KOPT-K1 (cell line): ENCODE results near the gene PHLDB2.

Experiments
- H3K27ac ChIP-seq: fragments of 200-600 bp; sonication (generic); 2 replicates; pipeline ENCODE4 v1.5.1; 2016; ENCODE audit warnings: antibody characterized with exemption, mild to moderate bottlenecking, low read depth, low read length; ENCODE audit not compliant: poor library complexity, severe bottlenecking
- H3K36me3 ChIP-seq: fragments of 200-600 bp; sonication (generic); 2 replicates; pipeline ENCODE4 v1.5.1; 2017; ENCODE audit warnings: antibody characterized with exemption, mild to moderate bottlenecking, low read length, moderate library complexity; ENCODE audit not compliant: insufficient read depth
- H3K9me3 ChIP-seq: fragments of 200-600 bp; sonication (generic); 2 replicates; pipeline ENCODE4 v1.5.1; 2017; ENCODE audit warnings: antibody characterized with exemption, low read length, mild to moderate bottlenecking; ENCODE audit not compliant: insufficient read depth, poor library complexity, severe bottlenecking

The PHLDB2 gene

DNA sequence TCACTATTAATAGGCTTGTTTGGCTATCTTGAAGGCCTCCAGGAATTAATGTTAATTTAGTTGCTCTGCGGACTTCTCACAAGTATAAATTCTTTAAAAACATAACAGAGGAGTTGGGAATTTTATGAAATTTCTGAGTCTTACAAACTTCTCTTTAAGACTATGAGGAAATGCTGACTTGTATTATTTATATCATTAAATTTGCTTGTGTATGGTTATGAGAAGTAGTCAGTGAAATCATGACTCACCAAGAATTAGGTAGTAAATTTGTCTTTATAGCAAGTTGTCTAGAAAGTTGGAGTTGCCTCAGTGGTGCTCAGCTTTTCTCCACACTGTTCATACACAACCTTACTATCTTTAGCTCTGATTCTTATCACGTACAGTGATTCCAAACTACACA is 26.5 kb downstream of the PHLDB2 start:
- Histone ChIP-seq H3K27ac (no peak overlapping the region), H3K36me3 (no peaks in the 10 kb centered on the region), H3K9me3 (peaks cover 7% of the 10 kb centered on the region)

DNA sequence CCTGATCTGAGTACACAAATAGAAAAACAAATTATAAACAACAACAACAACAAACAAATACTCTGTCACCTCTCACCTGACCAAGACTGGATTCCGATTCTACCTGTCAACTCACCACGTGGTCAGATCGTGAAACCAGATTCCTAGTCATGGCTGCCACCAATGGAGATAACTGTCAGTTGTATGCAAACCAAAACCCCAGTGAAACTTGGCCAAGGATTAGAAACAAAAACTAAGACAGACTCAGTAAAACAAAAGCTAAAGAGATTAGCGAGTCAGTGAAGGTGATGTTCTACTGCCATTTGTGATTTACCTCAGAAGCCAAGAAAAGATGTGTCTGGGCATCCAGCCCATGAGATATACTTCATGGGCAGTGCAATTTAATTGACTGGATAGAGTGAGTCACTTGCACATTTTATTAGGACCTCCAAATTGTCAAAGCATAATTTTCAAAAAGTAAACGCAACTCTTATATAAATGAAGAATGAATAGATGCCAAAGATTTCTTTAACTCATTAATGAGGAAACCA is 31.1 kb downstream of the PHLDB2 start:
- H3K9me3 ChIP-seq: no peaks in the 10 kb centered on the region
- no peaks in the 10 kb centered on the region for H3K36me3 ChIP-seq
- no peak overlapping the region for H3K27ac ChIP-seq

DNA sequence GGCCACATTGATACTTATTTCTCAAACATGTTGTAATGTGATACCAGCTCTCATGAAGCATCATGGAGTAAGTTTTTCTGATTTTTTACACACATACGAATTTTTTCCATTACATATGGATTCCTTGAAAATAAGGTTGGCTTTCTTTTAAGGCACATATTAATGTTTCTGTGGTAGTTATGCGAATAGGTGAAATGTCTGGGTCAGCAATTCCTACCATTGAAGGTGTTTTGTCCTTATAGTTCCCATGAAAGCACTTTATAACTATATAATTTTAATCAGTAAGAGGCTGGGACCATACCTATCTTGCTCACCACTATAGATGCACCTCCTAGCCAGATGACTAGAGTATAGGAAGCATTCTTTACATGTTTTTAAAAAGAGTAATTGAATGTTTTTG is 33.0 kb downstream of the PHLDB2 start:
- no peak overlapping the region for H3K27ac ChIP-seq
- no peaks in the 10 kb centered on the region for H3K36me3 ChIP-seq
- no peaks in the 10 kb centered on the region for H3K9me3 ChIP-seq

DNA sequence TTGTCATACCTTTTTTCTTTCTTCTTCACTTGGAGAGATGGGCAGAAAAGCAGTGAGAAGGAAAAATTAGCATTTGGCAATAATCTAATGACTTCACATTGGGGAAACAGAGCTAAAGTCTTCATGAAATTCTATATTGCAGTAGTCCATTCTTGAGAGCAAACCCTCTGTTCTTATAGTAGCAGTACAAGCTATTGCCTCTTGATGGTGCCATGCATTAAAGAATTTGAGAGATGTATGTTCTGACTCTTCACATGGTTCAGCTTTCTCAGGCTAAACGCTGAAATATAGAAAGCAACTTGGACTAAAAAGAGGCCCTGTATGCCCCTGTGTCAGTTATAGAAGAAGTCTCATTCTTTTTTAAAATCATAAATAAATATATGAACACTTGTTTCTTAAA is 36.0 kb downstream of the PHLDB2 start:
- no peaks in the 10 kb centered on the region for H3K9me3 ChIP-seq
- no peaks in the 10 kb centered on the region for H3K36me3 ChIP-seq
- H3K27ac ChIP-seq: no peak overlapping the region

DNA sequence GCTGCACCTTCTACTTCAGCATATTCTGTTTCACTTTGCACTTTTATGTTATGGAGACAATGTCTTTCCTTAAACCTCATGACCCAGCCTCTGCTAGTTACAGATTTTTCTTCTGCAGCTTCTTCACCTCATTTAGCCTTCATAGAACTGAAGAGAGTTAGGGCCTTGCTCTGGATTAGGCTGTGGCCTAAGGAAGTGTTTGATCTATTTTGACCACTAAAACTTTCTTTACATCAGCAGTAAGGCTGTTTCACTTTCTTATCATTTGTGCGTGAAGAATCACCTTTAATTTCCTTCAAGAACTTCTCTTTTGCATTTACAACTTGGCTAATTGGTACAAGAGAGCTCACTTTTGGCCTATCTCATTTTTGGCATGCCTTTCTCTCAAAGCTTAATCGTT is 40.9 kb downstream of the PHLDB2 start:
- Histone ChIP-seq H3K27ac (no peak overlapping the region), H3K36me3 (no peaks in the 10 kb centered on the region), H3K9me3 (no peaks in the 10 kb centered on the region)

DNA sequence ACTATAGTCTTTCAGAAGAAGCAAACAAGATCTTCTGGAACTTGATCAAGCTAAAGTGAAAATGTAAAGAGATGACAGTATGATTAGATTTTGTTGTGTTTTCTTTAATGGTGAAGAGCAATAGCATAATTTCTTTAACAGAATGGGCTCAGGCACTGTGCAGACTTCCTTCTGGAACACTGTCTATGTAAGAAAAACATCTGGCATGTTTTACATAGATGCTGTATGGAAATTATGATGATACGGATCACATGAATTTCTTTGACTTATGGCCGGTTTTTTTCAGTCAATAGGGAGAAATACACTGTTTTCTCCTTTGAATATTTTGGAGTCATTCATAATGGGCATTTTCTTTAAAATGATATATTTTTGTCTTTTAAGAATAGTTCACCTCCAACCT is 42.6 kb downstream of the PHLDB2 start:
- Histone ChIP-seq H3K9me3 (no peaks in the 10 kb centered on the region), H3K36me3 (no peaks in the 10 kb centered on the region), H3K27ac (no peak overlapping the region)

DNA sequence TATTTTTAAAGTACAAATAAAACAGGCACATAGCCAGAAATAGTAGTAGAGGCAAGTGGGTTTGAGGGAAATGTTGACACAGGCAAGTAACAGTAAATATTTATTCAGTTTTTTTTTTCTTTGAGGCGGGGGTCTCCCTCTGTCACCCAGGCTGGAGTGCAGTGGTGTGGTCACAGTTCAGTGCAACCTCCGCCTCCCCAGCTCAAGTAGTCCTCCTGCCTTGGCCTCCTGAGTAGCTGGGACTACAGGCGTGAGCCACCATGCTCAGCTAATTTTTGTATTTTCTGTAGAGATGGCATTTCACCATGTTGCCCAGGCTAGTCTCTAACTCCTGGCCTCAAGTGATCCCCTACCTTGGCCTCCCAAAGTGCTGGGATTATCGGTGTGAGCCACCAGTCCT is 43.5 kb downstream of the PHLDB2 start:
- H3K9me3 ChIP-seq: no peaks in the 10 kb centered on the region
- no peaks in the 10 kb centered on the region for H3K36me3 ChIP-seq
- no peak overlapping the region for H3K27ac ChIP-seq

DNA sequence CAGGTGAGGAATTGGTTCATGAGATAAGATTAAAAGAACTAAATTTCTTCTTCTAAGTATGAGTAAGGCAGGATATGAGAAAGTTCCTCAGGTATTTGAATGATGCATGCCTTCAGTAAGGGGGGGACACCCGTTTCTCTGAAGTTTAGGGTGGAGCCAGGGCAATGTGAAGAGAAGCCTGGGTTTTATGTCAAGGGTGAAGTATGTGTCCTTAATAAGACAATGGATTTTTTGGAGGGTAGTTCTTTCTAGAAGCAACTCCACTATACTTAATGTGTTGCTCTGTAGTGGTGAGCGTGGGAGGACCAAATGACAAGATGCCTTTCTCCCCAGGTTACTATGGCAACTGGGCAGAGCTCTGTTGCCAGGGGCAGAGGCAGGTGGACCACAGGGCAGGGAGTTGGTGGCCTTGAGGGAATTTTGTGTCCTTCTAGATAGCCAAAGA is 44.0 kb downstream of the PHLDB2 start:
- no peaks in the 10 kb centered on the region for H3K36me3 ChIP-seq
- H3K9me3 ChIP-seq: no peaks in the 10 kb centered on the region
- H3K27ac ChIP-seq: no peak overlapping the region

DNA sequence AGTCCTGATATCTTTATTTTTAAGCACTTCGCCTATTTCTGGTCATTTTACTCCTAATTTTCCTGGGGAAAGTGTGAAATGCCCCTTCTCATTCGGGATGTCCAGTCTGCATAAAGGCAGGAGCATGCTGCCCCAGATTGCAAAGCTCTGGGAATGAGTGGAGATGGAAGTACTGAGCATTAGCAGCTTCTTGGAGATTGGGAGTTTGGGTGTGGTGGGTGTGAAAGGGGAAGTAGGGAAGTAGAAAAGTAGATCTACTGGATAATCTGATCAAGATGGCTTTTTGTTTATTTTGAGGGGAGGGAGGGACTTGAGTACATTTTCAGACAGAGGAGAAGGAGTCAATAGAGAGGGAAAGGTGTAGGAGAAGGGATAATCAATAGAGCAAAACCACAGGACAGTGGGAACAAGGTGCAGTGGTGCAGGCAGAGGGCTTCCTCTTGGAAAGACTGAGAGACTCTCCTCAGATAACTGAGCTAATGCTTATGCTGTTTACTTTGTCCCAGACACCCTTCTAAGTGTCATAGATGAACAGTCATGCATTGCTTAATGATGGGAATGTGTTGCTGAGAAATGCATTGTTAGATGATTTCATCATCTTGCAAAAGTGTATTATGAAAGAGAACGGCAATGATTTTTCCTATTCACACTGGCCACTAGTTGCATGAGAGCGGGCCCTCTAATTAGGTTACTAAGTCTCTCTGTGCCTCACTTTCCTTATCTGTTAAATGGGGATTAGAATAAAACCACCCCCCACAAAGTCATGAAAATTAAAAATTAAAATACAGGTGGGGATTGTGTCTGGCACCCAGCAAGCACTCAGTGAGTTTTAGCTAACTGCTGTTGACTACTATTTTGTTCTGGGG is 45.5 kb downstream of the PHLDB2 start:
- no peak overlapping the region for H3K27ac ChIP-seq
- H3K9me3 ChIP-seq: no peaks in the 10 kb centered on the region
- H3K36me3 ChIP-seq: no peaks in the 10 kb centered on the region

DNA sequence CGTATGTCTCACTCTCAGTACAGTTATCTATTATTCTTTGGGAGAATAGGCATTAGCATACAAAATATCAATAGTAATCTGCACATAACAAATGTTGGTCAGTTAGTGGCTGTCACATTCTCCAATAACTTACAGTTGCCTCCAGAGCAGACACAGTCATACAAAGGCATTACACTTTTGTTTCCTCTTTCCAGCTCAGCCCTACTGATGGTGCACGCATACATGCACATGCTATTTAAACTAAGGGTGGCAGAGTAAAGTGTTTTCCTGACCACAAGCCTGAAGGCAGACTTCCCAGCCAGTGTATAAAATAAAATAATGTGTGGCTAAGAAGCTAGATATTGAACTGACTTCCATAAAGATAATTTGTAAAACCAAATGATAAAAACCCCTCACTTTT is 47.6 kb downstream of the PHLDB2 start:
- Histone ChIP-seq H3K9me3 (no peaks in the 10 kb centered on the region), H3K27ac (no peak overlapping the region), H3K36me3 (no peaks in the 10 kb centered on the region)

DNA sequence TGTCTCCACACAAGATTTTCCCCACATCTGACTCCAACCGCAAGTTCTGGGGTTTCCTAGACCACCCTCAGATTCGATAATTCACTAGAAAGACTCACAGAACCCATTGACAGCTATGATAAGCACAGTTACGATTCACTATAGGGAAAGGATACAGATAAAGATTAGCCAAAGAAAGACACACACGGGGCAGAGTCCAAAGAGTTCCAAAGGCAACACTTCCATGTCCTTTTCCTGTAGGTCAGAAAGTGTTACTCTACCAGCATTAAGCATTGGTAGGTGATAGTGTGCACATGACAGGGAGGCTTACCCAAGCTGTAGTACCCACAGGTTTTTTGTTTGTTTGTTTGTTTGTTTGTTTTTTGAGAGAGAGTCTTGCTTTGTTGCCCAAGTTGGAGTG is 48.1 kb downstream of the PHLDB2 start:
- no peaks in the 10 kb centered on the region for H3K9me3 ChIP-seq
- H3K27ac ChIP-seq: no peak overlapping the region

DNA sequence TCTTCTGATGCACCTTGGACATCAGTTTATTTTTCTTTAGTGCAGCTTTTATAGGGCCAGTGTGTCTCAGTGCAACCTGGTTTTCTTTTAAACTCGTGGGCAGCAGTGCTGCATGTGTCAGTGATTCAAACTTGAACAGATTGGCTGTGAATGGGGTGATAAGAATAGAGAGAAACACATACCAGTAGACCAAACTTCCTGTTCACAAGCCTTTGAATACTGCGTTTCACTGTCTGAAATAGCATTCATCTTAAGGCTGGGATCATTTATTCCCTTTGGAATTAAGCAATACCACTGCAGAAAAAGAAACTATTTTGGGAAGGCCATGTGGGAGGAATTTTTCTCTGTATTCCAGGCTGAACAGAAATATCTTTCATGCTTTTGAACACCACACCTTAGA is 51.7 kb downstream of the PHLDB2 start:
- Histone ChIP-seq H3K9me3 (no peaks in the 10 kb centered on the region), H3K27ac (no peak overlapping the region), H3K36me3 (no peaks in the 10 kb centered on the region)

More for the DNA sequence above, 48.1 kb downstream of the PHLDB2 start:
- H3K36me3 ChIP-seq: no peaks in the 10 kb centered on the region

DNA sequence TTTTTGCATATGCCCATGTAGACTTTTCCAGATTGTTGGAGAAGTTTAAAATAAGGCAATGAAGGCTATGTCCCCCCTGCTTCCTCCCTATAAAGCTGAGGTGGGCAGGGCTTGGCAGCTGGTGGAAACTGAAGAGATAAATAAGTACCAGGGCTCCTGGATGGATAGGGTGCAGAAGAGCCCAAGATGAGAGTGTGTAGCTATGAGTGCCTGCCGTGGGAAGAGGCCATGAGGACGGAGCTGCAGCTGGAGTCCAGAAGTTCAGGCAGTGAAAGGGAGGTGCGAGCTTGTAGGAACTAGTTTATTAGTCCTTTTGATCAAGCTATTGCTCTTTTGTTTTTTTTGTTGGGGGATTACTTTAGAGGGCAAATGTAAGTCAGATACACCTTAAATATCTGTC is 52.4 kb downstream of the PHLDB2 start:
- Histone ChIP-seq H3K27ac (no peak overlapping the region), H3K36me3 (no peaks in the 10 kb centered on the region), H3K9me3 (no peaks in the 10 kb centered on the region)

DNA sequence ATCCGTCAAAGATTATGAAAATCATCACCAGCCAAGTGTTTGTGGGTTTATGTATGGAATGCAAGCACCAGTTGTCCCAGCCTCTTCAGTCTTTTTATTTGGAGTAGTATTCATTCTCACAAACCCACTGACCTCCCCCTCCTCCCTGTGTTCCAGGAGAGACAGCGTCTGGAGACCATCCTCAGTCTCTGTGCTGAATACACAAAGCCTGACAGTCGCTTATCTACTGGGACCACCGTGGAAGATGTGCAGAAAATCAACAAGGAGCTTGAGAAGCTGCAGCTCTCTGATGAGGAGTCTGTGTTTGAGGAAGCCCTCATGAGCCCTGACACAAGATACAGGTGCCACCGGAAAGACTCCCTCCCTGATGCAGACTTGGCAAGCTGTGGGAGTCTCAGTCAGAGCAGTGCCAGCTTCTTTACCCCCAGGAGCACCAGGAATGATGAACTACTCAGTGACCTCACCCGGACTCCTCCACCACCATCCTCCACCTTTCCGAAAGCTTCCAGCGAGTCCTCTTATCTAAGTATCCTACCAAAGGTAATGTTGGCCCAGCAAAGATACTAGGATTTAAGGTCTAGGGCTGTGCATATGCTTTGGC is 54.2 kb downstream of the PHLDB2 start:
- H3K9me3 ChIP-seq: no peaks in the 10 kb centered on the region
- H3K27ac ChIP-seq: no peak overlapping the region
- no peaks in the 10 kb centered on the region for H3K36me3 ChIP-seq

DNA sequence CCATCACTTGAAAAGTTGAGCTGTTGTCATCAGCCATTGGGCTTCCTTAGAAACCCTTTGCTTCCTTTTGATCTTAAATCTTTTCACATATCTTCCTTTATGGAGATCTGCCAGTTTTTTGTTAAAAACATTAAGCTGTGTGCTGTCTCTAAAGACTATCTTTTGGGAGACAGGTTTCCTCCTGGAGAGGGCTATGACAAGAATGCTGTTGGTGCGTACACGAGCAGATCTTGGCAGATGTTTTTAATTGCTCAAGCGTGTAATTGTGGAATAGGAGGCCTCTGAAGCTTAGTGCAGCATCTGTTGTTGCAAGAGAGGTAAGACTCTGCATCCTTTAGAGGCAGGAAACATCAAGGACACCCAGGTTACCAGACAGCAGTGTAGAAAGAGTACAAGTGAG is 56.8 kb downstream of the PHLDB2 start:
- H3K9me3 ChIP-seq: no peaks in the 10 kb centered on the region
- no peaks in the 10 kb centered on the region for H3K36me3 ChIP-seq
- no peak overlapping the region for H3K27ac ChIP-seq

DNA sequence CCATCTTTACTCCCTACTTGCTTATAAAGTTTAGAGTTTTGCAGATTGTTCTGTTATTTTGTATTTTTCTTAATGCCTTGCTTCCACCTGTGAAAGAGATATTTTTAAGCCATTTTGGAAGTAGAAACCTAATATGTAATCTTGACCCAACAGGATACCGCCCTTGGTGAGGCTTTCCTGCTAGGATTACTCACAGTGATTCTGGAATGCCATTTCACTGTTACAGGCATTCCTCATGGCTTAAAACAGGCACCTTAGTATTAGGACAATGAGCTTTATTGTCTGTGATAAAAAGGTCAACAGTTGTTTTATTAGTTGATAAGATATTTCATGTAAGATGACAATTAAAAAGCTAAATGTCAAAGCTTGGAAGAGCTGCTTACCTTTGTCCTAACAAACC is 58.2 kb downstream of the PHLDB2 start:
- Histone ChIP-seq H3K27ac (no peak overlapping the region), H3K9me3 (no peaks in the 10 kb centered on the region), H3K36me3 (peaks cover 2% of the 10 kb centered on the region; the same call in 1 of the 2 replicates)
